H4 (cell line): Measurements from ENCODE around the gene P2RX1. TPM values are rescaled to one million over a fixed set of nuclear protein-coding genes. Genes with fewer than 3 reads are reported as not detected.

ENCODE experiments used
- DNase-seq: peaks from one replicate; pipeline ENCODE4 v3.0.0-alpha.2; 2015; ENCODE audit warnings: low spot score
- total RNA-seq: library from RNA; depleted of rRNA; stranded (reverse); fragments of >200 nt; shearing (Covaris generic); gene quantifications from 2 replicates; pipeline ENCODE4 v1.2.3, GENCODE V29; 2014; rRNA removed

P2RX1 gene
- total RNA-seq, result not detected in 2 replicates

DNA sequence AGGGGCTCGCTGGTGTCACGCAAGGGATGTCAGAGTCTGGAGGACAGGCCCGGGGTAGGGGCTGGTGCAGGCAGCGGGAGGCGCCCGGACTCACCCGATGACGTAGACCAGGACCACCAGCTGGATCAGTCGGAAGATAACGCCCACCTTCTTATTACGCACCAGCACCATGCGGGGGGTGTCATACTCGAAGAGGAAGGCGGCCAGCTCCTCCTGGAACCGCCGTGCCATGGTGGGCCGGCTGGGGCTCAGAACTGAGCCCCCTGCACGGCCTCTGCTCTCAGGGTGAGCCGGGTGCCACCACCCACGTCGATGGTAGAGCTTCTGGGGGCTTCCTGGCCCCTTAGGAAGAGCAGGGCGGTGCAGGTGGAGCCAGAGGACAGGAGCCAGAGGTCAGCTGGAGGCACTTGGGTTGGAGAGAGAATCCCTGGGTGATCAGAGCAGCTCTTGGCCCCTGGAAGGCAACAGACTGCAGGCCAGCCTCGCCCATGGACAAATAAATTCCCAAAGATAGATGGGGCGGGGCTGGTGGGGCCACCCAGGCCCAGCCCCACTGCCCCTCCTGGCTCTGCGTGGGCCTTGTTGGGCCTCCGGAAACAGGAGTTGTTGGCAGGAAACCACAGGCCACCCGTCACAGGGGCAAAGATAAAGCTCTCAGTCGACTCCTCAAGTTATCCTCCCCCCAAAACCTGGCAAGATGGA, at the start of gene P2RX1:
Gene P2RX1, minus strand, starts transcription at position 471 of the 702 bp plus-strand sequence. Its CDS starts 240 bp downstream, at position 231.
- no peak for DNase-seq

DNA sequence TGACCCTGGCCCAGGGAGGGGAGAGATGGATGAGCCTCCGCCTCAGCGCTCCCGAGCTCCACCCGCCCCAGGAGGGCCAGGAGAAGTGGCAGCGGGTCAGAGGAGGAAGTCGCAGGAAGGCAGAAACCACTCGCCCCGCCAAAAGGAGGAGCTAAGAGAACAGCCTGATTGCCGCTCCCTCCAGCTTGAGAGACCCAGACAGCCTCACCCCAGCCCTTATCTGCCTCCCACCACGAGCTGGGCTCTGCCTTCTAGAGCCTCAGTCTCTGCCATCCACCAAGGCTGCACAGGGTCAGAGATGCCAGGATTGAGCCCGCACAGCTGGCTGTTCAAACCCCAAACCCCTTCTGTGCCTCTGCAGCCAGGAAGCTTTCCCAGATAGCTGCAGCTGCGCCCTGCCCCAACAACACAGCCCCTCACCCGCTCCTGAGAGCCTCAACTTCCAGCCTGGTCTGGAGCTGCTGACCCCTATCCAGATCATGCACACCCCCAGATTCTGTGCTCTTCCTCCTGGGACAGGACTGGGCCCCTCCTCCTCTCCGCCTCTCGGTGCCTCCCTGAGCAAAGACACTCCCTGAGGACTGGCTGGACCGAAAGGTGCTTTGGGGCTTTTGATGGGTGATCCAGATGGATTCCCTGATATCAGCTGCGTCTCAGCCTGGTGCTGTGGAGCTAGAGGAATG, 49.0 kb upstream of the P2RX1 start:
- DNase-seq, result no peak

DNA sequence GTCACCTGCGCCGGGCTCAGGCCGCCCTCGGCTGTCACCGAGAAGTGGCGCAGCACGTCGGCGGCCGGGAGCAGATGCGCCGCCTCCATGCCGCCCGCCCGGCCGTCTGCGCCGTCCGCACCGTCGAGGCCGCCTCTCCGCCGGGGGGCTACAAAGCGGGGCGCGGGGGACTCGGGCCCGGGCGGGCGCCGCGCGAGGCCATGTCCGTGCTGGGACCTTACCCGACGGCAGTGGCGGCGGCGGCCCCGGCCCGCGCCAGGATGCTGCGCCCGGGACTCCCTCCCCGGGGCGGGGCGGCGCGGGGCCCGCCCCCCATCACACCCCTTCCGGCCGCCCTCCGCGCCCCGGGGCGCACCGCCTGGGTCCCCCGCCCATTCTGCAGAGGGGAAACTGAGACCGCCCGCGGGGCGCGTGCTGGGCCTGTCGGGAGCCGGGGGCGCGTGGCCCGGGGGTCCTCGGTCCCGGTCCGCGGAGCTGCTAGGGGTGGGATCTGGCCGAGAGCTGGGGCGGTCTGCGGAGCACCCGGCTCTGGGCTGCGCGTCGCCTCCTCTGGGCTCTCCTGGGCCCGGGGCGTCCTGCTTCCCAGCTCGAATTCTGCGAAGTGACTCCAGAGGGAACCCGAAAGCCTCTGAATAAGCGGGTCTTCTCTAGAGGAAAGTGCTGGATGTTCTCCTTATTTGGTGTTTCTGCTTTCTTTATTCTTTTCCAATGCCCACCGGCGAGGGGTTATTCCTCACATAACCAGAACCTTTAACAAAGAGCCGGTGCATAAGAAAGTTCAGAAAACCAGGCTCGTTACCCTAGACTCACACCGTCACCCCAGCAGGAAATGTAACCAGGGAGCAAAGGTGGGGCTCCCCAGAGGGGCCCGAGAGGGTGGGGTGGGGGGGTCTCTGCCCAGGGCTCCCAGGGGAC, 48.2 kb upstream of the P2RX1 start, which contains the start of gene ATP2A3:
Gene ATP2A3, minus strand, starts transcription at position 235 of the 915 bp plus-strand sequence. Its CDS starts 146 bp downstream, at position 89.
- no peak for DNase-seq

DNA sequence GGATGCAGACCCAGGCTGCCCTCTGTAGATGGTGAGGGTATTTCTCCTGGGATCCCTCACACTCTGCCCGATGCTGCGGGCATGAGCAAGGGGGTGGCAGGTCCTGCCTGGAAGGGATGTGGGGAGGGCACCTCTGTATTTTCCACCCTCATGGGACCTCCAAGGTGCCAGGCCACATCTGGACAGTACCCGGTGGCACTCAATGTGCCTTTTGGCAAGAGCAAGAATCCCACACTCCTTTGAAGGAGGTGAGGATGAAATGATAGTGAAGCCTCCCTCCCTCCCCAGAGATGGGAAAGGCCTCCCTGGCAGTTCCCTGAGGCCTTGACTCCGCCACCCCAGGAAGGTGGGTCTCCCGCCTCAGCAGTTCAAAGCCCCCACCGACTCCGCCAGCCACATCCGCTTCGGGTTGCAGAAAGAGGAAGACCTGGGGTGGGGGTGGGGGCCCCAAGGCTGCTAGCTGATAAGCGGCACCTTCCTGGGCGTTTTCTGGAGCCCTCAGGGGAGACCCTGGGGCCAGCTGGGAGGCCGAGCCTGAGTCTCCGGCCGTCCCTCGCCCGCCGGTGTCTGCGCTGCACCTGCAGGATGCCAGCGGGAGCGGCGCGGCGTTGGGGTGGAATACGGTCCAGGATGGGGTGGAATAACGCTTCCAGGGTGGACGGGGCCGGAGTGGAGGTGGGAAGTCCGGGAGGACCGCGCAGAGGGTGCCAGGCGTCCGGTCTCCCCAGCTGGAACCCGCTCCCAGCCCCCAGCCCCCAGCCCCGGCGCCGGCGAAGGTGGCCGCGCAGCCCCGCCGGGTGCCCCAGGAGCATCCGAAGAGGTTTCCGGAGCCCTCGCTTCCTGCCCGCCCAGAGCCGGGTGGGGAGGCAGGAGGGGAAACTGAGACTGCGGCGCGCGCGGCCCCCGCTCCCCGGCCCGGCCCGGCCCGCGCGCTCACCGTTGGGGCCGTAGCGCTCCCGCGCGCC, 47.3 kb upstream of the P2RX1 start:
- no peak for DNase-seq

GRCh38 chr17:3962965-3963236, 46.6 kb upstream of the P2RX1 start:
- DNase-seq, result no peak

DNA sequence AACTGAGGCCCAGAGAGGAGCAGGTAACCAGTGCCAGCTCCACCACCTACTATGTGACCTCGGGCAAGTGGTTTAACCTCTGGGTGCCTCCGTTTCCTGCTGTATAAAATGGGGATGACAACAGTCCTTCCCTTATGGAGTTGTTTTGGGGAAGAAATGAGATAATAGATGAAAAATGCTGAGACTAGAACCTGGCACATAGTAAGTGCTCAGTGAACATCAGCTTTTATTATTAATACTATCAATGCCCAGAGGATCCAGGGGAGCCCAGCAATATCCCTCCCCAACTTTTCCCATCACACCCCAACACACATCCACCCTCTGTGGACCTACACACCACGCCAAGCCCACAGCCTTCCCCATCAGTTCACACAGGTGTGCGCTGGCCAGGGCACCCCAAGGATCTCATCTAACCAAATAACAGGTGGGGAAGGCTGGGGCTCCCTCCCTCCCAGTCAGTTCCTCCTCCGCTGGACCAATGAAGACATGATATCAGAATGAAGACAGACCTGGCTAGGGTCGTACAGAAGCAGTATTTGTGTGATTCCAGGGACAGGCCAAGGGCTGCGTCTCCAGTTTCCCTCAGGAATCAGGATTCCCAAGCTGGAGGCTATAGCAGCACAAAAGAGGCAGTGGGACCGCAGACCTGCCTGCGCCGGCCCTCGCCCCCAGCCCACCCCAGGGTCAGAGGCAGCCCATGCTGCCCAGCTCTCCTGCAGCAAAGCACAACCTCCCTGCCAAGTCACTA, 46.1 kb upstream of the P2RX1 start:
- no peak for DNase-seq

DNA sequence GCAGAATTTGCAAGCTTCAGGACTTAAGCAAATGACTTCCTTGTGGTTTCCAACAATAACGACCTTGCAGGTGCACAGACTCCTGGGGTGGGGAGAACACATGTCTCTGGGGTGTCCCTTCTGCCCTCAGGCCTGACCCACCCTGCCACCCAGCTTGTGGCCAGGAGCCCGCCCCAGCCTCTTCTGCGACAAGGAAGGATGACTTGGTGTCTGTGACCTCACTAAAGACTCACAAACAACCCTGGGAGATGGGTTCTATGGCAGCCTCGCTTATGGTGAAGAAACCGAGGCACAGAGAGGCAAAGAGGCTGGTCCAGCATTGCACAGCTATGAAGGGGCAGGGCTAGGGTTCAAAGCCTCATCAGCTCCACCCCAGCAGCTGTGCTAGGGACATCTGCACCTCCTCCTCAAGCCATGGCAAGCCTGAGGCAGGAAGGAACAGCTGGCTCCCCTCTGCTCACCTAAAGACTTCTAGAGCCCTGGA, 45.3 kb upstream of the P2RX1 start:
- DNase-seq, result no peak

GRCh38 chr17:3960764-3961163, 44.5 kb upstream of the P2RX1 start:
- DNase-seq, result no peak

DNA sequence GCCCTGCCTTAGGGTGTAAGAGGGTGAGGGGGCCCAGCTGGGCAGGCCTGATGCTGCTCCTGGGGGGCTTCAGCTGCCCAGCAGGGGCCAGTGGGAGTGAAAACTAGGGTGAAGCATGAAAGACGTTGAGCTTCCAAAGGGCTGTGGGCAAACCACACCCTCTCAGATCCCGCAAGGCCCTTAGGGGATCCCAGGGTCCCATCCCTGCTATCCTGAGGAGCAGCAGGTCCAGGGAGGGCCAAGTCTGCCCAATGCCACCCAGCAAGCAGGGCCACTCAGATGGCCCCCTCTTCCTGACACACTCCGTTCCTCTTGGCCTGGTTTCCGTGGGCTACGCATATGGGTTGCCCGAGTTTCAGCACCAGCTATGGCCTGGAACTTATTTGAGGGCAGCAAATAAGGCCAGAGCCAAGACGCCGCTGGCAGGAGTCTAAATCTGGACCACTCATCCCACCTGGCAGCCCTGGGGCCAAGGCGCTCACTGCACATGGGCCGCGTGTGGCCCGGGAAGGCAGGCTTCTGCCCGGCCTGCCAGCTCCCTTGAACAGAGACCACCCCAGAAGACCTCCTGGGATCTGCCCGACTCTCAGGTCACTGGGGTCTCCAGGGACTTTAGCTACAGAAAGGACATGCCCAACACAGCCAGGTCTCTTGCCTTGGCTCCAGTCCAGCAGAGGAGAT, 43.8 kb upstream of the P2RX1 start:
- no peak for DNase-seq

GRCh38 chr17:3959295-3959899, 43.1 kb upstream of the P2RX1 start:
- peak; percentile 40 for DNase-seq

- DNase-seq, result no peak
Measured at GRCh38 chr17:3957735-3958599, 41.7 kb upstream of the P2RX1 start.

DNA sequence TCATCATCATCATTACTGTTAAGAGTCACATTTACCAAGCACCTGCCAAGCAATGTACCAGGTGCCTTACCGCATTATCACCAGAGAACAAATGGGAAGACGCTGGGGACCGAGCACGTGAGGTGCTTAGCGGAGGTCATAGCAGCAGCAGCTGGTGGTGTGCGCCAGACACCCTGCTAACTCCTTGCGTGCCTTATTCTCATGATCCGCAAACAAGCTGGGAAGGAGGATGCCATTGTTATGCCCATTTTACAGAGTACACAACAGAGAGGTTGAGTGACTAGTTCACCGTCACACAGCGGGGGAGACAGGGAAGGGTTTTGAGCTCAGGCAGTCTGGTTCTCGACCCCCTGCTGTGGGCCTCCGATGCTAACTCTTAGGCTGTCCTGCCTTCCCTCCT, 40.7 kb upstream of the P2RX1 start:
- DNase-seq, result no peak

DNA sequence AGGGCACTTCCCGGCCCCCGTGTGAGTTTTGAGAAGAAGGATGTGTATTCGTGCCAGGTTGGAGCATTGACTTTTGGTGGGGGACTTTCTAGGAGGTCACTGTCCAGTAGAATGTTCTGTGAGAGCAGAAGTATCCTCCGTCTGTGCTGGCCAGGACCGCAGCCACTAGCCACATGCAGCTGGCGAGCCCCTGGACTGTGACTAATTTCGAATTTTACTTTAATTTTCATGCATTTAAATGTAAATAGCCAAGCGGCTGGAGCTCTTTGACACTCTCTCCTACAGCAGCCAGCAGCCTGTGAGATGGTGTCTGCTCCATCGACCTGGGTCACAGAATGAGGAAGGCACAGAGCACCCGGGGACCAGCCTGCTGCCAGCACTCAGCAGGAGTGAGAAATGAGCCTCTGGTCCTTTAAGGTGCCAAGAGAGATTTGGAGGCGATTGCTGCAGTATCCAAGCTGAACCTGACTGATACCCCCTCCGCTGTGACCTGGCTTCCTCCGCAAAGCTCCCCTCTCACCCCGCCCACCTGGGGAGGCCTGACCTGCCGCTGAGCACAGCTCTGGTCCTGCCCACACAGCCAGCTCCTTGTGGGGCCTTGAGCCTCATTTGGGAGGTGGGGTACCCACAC, 40.2 kb upstream of the P2RX1 start:
- DNase-seq, result no peak

DNA sequence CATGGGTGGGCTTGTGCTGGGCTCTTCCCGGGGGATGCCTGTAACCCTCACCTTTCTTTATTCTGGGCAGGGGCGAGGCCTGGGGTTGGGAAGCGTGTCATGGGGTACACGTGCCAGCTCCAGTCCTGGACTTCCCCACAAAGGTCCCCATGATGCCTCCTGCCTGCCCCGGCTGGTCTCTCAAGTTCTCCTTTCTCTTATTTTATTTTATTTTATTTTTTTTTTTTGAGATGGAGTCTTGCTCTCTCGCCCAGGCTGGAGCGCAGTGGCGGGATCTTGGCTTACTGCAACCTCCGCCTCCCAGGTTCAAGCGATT, 39.4 kb upstream of the P2RX1 start:
- DNase-seq, result no peak

GRCh38 chr17:3954976-3955672, 38.9 kb upstream of the P2RX1 start:
- DNase-seq, result no peak

DNA sequence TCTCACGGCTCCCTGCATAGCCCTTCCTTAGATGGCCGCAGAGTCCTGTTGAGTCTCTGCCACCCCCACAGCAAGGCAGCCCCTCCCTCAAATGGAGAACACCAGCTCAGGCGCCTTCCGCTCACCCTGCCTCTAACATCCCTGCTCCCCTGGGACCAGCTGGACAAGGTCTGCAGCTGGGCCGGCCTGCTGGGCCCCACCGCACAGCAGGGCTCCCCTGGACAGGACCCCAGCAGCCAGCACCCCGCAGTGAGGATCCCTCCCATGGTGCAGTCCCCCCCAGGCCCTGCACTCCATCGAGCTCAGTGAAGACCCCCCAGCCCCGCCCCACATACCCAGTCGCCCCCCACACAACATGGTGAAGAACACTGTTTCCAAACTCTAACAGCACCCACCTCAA, 37.8 kb upstream of the P2RX1 start:
- no peak for DNase-seq

DNA sequence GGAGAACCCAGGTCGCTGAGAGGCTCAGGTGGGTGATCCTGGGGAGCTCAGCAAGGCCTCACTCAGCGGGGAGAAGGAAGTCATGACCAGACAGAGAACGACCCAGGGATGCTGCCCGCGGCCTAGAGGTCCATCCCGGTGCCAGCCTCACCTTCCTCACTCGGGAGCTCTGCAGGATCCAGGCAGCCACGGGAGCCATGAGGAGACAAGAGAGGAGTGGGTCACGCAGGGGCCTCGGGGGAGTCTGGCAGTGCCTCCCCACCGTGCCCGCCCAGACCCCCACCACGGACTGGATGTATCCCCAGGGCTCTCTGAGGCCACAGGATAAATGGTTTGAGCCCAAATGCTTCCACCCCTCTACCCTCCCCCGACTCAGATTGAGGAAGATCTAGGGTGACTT, 37.3 kb upstream of the P2RX1 start:
- DNase-seq, result no peak

DNA sequence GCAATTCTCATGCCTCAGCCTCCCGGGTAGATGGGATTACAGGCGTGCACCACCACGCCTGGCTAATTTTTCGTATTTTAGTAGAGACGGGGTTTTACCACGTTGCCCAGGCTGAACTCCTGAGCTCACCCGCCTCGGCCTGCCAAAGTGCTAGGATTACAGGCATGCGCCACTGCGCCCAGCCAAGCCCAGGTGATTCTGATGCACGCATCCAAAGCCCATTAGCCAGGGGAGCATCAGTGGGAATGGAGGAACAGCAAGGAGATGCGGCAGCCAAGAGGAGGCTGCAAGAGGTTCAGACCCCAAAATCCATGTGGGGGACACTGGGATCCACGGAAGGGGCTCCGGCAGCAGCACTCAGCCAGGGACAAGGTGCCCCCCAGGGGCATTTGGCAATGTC, 35.9 kb upstream of the P2RX1 start:
- DNase-seq, result no peak
